DND-41 (cell line): ENCODE measurements around the gene SMC3.

Experiments
- EZH2 ChIP-seq: IDR thresholded peaks from 3 replicates; pipeline ENCODE4 v1.6.1; 2012; ENCODE audit warnings: borderline replicate concordance, low read depth, mild to moderate bottlenecking, moderate library complexity, low read length, inconsistent platforms; ENCODE audit not compliant: severe bottlenecking
- TF ChIP-seq, protein P1 (sequence below): IDR thresholded peaks from 2 replicates; pipeline ENCODE4 v1.5.1; 2012; ENCODE audit warnings: borderline replicate concordance, low read length, moderate library complexity, mild to moderate bottlenecking; ENCODE audit not compliant: poor library complexity, severe bottlenecking; ENCODE audit errors: extremely low read depth

DNA sequence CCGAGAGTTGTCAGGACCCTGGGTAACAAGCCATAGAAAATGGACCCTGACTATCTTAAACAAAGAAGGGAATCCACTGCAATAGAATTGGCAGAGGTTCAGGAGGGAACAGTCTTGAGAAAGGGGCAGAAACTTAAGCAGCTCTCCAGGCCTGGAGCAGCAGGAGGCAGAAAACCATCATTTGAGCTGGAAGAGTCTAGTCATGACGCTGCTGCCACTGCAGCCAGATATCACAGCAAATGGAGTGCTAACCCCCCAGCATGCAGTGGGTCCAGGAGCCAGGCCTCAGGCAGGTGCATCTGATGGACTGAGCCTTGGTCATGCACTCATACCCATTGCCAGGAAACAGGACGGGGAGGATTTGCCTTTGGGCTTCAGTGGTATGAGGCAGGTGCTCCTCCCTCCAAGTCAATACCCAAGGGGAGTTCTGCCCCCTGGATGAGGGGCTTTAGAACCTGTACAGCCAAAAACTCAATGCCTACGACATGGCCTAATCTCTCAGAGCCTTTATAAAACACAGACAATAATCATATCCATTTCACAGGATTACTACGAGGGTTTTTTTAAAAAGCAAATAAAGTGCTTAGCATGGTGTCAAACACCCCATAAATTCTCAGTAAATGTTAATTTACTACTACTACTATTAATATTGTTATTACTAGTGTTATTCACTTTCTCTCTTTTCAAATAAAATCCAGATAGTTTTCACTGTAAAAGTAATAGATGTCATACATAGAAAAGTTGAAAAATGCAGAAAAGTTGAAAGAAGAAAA is 39.1 kb upstream of the SMC3 start:
- TF ChIP-seq, protein P1, sequence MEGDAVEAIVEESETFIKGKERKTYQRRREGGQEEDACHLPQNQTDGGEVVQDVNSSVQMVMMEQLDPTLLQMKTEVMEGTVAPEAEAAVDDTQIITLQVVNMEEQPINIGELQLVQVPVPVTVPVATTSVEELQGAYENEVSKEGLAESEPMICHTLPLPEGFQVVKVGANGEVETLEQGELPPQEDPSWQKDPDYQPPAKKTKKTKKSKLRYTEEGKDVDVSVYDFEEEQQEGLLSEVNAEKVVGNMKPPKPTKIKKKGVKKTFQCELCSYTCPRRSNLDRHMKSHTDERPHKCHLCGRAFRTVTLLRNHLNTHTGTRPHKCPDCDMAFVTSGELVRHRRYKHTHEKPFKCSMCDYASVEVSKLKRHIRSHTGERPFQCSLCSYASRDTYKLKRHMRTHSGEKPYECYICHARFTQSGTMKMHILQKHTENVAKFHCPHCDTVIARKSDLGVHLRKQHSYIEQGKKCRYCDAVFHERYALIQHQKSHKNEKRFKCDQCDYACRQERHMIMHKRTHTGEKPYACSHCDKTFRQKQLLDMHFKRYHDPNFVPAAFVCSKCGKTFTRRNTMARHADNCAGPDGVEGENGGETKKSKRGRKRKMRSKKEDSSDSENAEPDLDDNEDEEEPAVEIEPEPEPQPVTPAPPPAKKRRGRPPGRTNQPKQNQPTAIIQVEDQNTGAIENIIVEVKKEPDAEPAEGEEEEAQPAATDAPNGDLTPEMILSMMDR, result no peak
- TF ChIP-seq EZH2, result no peak
